ENCODE data around the gene POLG2. TPM values are rescaled to one million over a fixed set of nuclear protein-coding genes. Genes with fewer than 3 reads are reported as not detected.

POLG2 gene
- total and polyA plus RNA-seq, 9 of the 15 experiments (the other 6 are each of a cell fraction or from before 2014, with no cell fraction given) = 13.4 to 44.8 (median 37.0) TPM

- TF ChIP-seq, protein P1, sequence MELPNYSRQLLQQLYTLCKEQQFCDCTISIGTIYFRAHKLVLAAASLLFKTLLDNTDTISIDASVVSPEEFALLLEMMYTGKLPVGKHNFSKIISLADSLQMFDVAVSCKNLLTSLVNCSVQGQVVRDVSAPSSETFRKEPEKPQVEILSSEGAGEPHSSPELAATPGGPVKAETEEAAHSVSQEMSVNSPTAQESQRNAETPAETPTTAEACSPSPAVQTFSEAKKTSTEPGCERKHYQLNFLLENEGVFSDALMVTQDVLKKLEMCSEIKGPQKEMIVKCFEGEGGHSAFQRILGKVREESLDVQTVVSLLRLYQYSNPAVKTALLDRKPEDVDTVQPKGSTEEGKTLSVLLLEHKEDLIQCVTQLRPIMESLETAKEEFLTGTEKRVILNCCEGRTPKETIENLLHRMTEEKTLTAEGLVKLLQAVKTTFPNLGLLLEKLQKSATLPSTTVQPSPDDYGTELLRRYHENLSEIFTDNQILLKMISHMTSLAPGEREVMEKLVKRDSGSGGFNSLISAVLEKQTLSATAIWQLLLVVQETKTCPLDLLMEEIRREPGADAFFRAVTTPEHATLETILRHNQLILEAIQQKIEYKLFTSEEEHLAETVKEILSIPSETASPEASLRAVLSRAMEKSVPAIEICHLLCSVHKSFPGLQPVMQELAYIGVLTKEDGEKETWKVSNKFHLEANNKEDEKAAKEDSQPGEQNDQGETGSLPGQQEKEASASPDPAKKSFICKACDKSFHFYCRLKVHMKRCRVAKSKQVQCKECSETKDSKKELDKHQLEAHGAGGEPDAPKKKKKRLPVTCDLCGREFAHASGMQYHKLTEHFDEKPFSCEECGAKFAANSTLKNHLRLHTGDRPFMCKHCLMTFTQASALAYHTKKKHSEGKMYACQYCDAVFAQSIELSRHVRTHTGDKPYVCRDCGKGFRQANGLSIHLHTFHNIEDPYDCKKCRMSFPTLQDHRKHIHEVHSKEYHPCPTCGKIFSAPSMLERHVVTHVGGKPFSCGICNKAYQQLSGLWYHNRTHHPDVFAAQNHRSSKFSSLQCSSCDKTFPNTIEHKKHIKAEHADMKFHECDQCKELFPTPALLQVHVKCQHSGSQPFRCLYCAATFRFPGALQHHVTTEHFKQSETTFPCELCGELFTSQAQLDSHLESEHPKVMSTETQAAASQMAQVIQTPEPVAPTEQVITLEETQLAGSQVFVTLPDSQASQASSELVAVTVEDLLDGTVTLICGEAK (IDR thresholded peaks at IDR 0.05) = no peak; the same call in 1 of the 2 replicates
- TF ChIP-seq, protein P1 (CRISPR knock-in tag; IDR thresholded peaks at IDR 0.05) = no peak; the same call in 1 of the 2 replicates
- peak in 1 of 2 experiments; percentile 12; a peak in 1 of 4 replicates for TF ChIP-seq TBL1XR1 (IDR thresholded peaks at IDR 0.05; ENCODE audit: low read length in 2 of 2)
- no peak for TF ChIP-seq TFAM (CRISPR knock-in tag; conservative IDR thresholded peaks at IDR 0.05)
- TF ChIP-seq, protein P2, sequence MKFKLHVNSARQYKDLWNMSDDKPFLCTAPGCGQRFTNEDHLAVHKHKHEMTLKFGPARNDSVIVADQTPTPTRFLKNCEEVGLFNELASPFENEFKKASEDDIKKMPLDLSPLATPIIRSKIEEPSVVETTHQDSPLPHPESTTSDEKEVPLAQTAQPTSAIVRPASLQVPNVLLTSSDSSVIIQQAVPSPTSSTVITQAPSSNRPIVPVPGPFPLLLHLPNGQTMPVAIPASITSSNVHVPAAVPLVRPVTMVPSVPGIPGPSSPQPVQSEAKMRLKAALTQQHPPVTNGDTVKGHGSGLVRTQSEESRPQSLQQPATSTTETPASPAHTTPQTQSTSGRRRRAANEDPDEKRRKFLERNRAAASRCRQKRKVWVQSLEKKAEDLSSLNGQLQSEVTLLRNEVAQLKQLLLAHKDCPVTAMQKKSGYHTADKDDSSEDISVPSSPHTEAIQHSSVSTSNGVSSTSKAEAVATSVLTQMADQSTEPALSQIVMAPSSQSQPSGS (CRISPR knock-in tag; IDR thresholded peaks at IDR 0.05) = no peak
- no peak for TF ChIP-seq RBM25 (IDR thresholded peaks at IDR 0.05; ENCODE audit: low read depth, low read length, severe bottlenecking)
- TF ChIP-seq ZNF431 (CRISPR knock-in tag; IDR thresholded peaks at IDR 0.05) = no peak
- TF ChIP-seq NFRKB (IDR thresholded peaks at IDR 0.05; ENCODE audit: low read depth) = no peak
- TF ChIP-seq RFX5 (IDR thresholded peaks at IDR 0.05; ENCODE audit: low read depth, low read length) = no peak
- no peak for TF ChIP-seq JUND (IDR thresholded peaks at IDR 0.05; ENCODE audit: borderline replicate concordance, low read depth, low read length)
- TF ChIP-seq JUND (tag; IDR thresholded peaks at IDR 0.05; ENCODE audit: borderline replicate concordance, low read depth, low read length) = no peak
- TF ChIP-seq HMG20B (CRISPR knock-in tag; IDR thresholded peaks at IDR 0.05) = no peak
- no peak; the same call in 1 of the 2 replicates for TF ChIP-seq STAT6 (CRISPR knock-in tag; IDR thresholded peaks at IDR 0.05)
- no peak for TF ChIP-seq NFIX (CRISPR knock-in tag; IDR thresholded peaks at IDR 0.05; ENCODE audit: low read depth)
- no peak for TF ChIP-seq SRSF9 (IDR thresholded peaks at IDR 0.05; ENCODE audit: borderline replicate concordance, low read depth, low read length)
- TF ChIP-seq FOXK1 (CRISPR knock-in tag; IDR thresholded peaks at IDR 0.05; ENCODE audit: borderline replicate concordance) = no peak
Measured at GRCh38 chr17:64504769-64505339, 8.0 kb upstream of the POLG2 start (continued).
